Measurements from ENCODE around the gene TMEM178A.

Gene TMEM178A

DNA sequence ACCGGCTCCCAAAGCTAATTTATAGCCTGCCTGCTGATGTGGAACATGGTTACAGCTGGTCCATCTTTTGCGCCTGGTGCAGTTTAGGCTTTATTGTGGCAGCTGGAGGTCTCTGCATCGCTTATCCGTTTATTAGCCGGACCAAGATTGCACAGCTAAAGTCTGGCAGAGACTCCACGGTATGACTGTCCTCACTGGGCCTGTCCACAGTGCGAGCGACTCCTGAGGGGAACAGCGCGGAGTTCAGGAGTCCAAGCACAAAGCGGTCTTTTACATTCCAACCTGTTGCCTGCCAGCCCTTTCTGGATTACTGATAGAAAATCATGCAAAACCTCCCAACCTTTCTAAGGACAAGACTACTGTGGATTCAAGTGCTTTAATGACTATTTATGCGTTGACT lies 51.4 kb downstream of the TMEM178A start:
- TF ChIP-seq, protein P1, sequence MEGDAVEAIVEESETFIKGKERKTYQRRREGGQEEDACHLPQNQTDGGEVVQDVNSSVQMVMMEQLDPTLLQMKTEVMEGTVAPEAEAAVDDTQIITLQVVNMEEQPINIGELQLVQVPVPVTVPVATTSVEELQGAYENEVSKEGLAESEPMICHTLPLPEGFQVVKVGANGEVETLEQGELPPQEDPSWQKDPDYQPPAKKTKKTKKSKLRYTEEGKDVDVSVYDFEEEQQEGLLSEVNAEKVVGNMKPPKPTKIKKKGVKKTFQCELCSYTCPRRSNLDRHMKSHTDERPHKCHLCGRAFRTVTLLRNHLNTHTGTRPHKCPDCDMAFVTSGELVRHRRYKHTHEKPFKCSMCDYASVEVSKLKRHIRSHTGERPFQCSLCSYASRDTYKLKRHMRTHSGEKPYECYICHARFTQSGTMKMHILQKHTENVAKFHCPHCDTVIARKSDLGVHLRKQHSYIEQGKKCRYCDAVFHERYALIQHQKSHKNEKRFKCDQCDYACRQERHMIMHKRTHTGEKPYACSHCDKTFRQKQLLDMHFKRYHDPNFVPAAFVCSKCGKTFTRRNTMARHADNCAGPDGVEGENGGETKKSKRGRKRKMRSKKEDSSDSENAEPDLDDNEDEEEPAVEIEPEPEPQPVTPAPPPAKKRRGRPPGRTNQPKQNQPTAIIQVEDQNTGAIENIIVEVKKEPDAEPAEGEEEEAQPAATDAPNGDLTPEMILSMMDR (IDR thresholded peaks at IDR 0.05; ENCODE audit: borderline replicate concordance, extremely low read depth, low read length, poor library complexity, severe bottlenecking) = no peak
- TF ChIP-seq EZH2 (IDR thresholded peaks at IDR 0.05; ENCODE audit: borderline replicate concordance, low read depth, low read length, severe bottlenecking) = no peak
- no peaks in the 10 kb centered on the region for H3K4me1 ChIP-seq (ENCODE audit: insufficient read depth, low read length)
- DNase-seq (no peak), ATAC-seq (ENCODE audit: insufficient read depth, low read depth) (no peak)
- no peaks in the 10 kb centered on the region for H3K27me3 ChIP-seq (ENCODE audit: insufficient read depth, low read length, poor library complexity)
- H3K79me2 ChIP-seq (ENCODE audit: insufficient read depth, low read length) = no peaks in the 10 kb centered on the region
- H4K20me1 ChIP-seq (ENCODE audit: insufficient read depth, low read length) = no peaks in the 10 kb centered on the region
- no peaks in the 10 kb centered on the region for H3K9me3 ChIP-seq (ENCODE audit: insufficient read depth, low read length, severe bottlenecking)
- no peak overlapping the region for H3K27ac ChIP-seq (ENCODE audit: low read length)
- 0 out of 2 replicates have a peak overlapping the region, but pooled peaks have one; percentile 2 for H2AFZ ChIP-seq (ENCODE audit: low read depth, low read length)
- H3K4me3 ChIP-seq (ENCODE audit: low read depth in 1 of 2, low read length in 2 of 2) = no peak overlapping the region
- H3K4me2 ChIP-seq (ENCODE audit: insufficient read depth, low read length) = no peak overlapping the region
- H3K36me3 ChIP-seq (ENCODE audit: insufficient read depth, low read length) = no peaks in the 10 kb centered on the region
- no peak overlapping the region for H3K9ac ChIP-seq (ENCODE audit: low read depth, low read length)

DNA sequence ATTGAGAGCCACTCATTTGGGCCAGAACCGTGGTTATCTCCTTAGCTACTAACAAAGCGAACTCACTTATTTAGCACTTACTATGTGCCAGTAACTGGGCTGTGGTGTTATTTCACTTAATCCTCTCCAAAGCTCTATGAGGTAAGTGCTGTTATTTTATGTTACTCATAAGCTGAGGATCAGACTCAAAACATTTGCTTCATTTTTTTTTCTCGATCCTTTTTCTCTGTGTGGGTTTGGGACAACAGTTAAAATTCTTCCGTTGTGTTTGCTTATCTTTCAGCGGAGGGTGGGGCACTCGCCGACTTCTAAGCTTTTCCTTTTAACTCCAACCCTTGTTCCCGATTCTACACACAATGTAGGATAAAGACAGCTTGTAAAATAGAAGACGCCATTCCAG lies 52.8 kb downstream of the TMEM178A start:
- no peak overlapping the region for H3K27ac ChIP-seq (ENCODE audit: low read length)
- H3K4me1 ChIP-seq (ENCODE audit: insufficient read depth, low read length) = no peaks in the 10 kb centered on the region
- H3K4me3 ChIP-seq (ENCODE audit: low read depth in 1 of 2, low read length in 2 of 2) = no peak overlapping the region
- no peaks in the 10 kb centered on the region for H3K27me3 ChIP-seq (ENCODE audit: insufficient read depth, low read length, poor library complexity)
- DNase-seq = no peak
- no peak overlapping the region for H3K9ac ChIP-seq (ENCODE audit: low read depth, low read length)
- H4K20me1 ChIP-seq (ENCODE audit: insufficient read depth, low read length) = no peaks in the 10 kb centered on the region
- H3K4me2 ChIP-seq (ENCODE audit: insufficient read depth, low read length) = no peak overlapping the region
- no peak overlapping the region for H2AFZ ChIP-seq (ENCODE audit: low read depth, low read length)
- H3K79me2 ChIP-seq (ENCODE audit: insufficient read depth, low read length) = no peaks in the 10 kb centered on the region
- H3K36me3 ChIP-seq (ENCODE audit: insufficient read depth, low read length) = no peaks in the 10 kb centered on the region
- TF ChIP-seq, protein P1 (IDR thresholded peaks at IDR 0.05; ENCODE audit: borderline replicate concordance, extremely low read depth, low read length, poor library complexity, severe bottlenecking) = no peak
- TF ChIP-seq EZH2 (IDR thresholded peaks at IDR 0.05; ENCODE audit: borderline replicate concordance, low read depth, low read length, severe bottlenecking) = no peak
- no peaks in the 10 kb centered on the region for H3K9me3 ChIP-seq (ENCODE audit: insufficient read depth, low read length, severe bottlenecking)
- ATAC-seq (ENCODE audit: insufficient read depth, low read depth) = no peak

DNA sequence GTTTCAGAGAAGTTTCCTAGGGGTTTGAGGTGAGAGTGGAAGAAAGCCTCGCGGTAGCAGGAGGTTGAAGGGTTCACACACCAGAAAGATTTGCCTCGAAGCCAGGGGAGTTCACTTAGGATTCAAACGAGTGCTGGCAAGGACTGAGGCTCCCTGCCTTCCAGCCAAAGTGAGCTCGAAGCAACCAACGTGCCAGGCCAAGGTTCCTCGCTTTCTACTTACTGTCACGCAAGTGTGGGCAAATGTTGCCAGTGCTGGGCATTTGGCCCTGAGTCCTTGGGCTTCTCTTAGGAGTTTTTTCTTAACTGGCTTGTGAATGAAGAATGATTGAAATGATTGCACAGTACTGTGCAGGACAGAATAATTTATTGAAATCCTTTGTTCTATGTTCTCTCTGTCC lies 53.6 kb downstream of the TMEM178A start:
- Histone ChIP-seq H3K27me3 (ENCODE audit: insufficient read depth, low read length, poor library complexity) (no peaks in the 10 kb centered on the region), H3K4me2 (ENCODE audit: insufficient read depth, low read length) (no peak overlapping the region), H4K20me1 (ENCODE audit: insufficient read depth, low read length) (no peaks in the 10 kb centered on the region), H3K27ac (ENCODE audit: low read length) (no peak overlapping the region), H3K4me1 (ENCODE audit: insufficient read depth, low read length) (no peaks in the 10 kb centered on the region), H3K9ac (ENCODE audit: low read depth, low read length) (no peak overlapping the region), H3K79me2 (ENCODE audit: insufficient read depth, low read length) (no peaks in the 10 kb centered on the region), H3K36me3 (ENCODE audit: insufficient read depth, low read length) (no peaks in the 10 kb centered on the region), H2AFZ (ENCODE audit: low read depth, low read length) (no peak overlapping the region), H3K4me3 (ENCODE audit: low read depth in 1 of 2, low read length in 2 of 2) (no peak overlapping the region), H3K9me3 (ENCODE audit: insufficient read depth, low read length, severe bottlenecking) (no peaks in the 10 kb centered on the region)
- DNase-seq (no peak), ATAC-seq (ENCODE audit: insufficient read depth, low read depth) (no peak)
- no peak for TF ChIP-seq EZH2 (IDR thresholded peaks at IDR 0.05; ENCODE audit: borderline replicate concordance, low read depth, low read length, severe bottlenecking)
- TF ChIP-seq, protein P1 (IDR thresholded peaks at IDR 0.05; ENCODE audit: borderline replicate concordance, extremely low read depth, low read length, poor library complexity, severe bottlenecking) = no peak

DNA sequence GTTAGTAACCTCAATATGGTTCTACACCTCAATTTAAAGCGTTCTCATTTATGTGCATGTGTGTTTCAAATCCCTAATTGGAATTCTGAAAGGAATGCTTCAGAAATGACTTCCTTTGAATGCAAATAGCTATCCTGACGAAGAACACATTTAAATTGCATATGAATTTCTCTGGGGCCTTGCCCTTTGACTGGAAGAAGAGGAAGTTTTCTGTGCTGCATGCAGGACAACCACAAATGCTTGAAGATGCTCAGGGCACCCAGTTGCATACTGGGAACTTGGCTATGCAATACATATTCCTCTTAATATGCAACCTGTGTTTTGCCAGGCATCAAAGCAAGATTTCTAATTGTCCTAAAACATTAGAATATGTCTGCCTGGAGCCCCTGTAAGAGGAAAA lies 55.3 kb downstream of the TMEM178A start:
- no peaks in the 10 kb centered on the region for H3K9me3 ChIP-seq (ENCODE audit: insufficient read depth, low read length, severe bottlenecking)
- no peak overlapping the region for H3K9ac ChIP-seq (ENCODE audit: low read depth, low read length)
- no peak overlapping the region for H3K4me3 ChIP-seq (ENCODE audit: low read depth in 1 of 2, low read length in 2 of 2)
- H3K27ac ChIP-seq (ENCODE audit: low read length) = no peak overlapping the region
- no peak overlapping the region for H2AFZ ChIP-seq (ENCODE audit: low read depth, low read length)
- no peaks in the 10 kb centered on the region for H3K36me3 ChIP-seq (ENCODE audit: insufficient read depth, low read length)
- TF ChIP-seq, protein P1 (IDR thresholded peaks at IDR 0.05; ENCODE audit: borderline replicate concordance, extremely low read depth, low read length, poor library complexity, severe bottlenecking) = no peak
- no peak for TF ChIP-seq EZH2 (IDR thresholded peaks at IDR 0.05; ENCODE audit: borderline replicate concordance, low read depth, low read length, severe bottlenecking)
- no peaks in the 10 kb centered on the region for H3K27me3 ChIP-seq (ENCODE audit: insufficient read depth, low read length, poor library complexity)
- no peaks in the 10 kb centered on the region for H3K79me2 ChIP-seq (ENCODE audit: insufficient read depth, low read length)
- H3K4me2 ChIP-seq (ENCODE audit: insufficient read depth, low read length) = no peak overlapping the region
- ATAC-seq (ENCODE audit: insufficient read depth, low read depth) (no peak), DNase-seq (no peak)
- no peaks in the 10 kb centered on the region for H4K20me1 ChIP-seq (ENCODE audit: insufficient read depth, low read length)
- no peaks in the 10 kb centered on the region for H3K4me1 ChIP-seq (ENCODE audit: insufficient read depth, low read length)
